GM12878 (cell line): ENCODE data around the gene MBOAT7. TPM values are rescaled to one million over a fixed set of nuclear protein-coding genes. Genes with fewer than 3 reads are reported as not detected.
"Not testable (repeated sequence)": the region's sequence is repeated elsewhere in the genome, so short reads cannot be mapped to it uniquely, and the experiment has no call there.

Experiments
- ATAC-seq: fragments of 200-7000 bp; cut with Tn5 transposase; 3 replicates; pipeline ENCODE4 v1.9.1; 2020; ENCODE audit warnings: mild to moderate bottlenecking, moderate library complexity
- BruUV-seq: library from RNA; stranded (reverse); fragments of 400-500 nt; replicated peaks from 2 replicates; lab custom pipeline; 2021; lab: Mats Ljungman, UMichigan
- CTCF ChIA-PET: fragments of 300-600 bp; sonication (Branson Sonifier 250); formaldehyde crosslinking; extraction: SDS; loops from one replicate; lab custom pipeline; 2021; ENCODE audit warnings: inconsistent platforms; lab: Yijun Ruan, JAX
- POLR2A ChIA-PET: fragments of 350-600 bp; formaldehyde crosslinking; extraction: SDS; loops from one replicate; lab custom pipeline; 2021; ENCODE audit warnings: inconsistent platforms; lab: Charles Lee
- RAD21 ChIA-PET: fragments of 300-600 bp; sonication (Branson Sonifier 250); formaldehyde crosslinking; loops from one replicate; lab custom pipeline; 2023; ENCODE audit warnings: antibody characterized with exemption; ENCODE audit not compliant: unreplicated experiment; lab: Charles Lee
- SMC1A ChIA-PET: fragments of 300-600 bp; sonication (Branson Sonifier 250); formaldehyde crosslinking; loops from one replicate; lab custom pipeline; 2023; ENCODE audit not compliant: unreplicated experiment, uncharacterized antibody; lab: Charles Lee
- DNase-seq: peaks from one replicate; pipeline ENCODE4 v3.0.0-alpha.2; 2011; ENCODE audit warnings: low read depth, low spot score
- FAIRE-seq: peaks from 3 replicates; lab custom pipeline; 2011; peaks lifted over from hg19 to GRCh38; lab: Jason Lieb, UNC
- H2AFZ ChIP-seq: 2 replicates; pipeline ENCODE4 v1.6.0; 2011; ENCODE audit warnings: low read depth, low read length, control low read depth; ENCODE audit not compliant: control insufficient read depth
- H3K27ac ChIP-seq: 2 replicates; pipeline ENCODE4 v1.5.1; 2011; ENCODE audit warnings: control low read depth; ENCODE audit not compliant: control insufficient read depth, insufficient read depth
- H3K27me3 ChIP-seq, 2 experiments: replicated peaks in 1 of 2; 2 replicates each; pipeline versions ENCODE4 v1.6.0 to v1.6.1; 2011; ENCODE audit warnings: low read length in 1 of 2; ENCODE audit not compliant: control insufficient read depth in 2 of 2, insufficient read depth in 2 of 2
- H3K36me3 ChIP-seq, 2 experiments: 2 replicates each; pipeline ENCODE4 v1.5.1; 2011; ENCODE audit warnings: low read length in 1 of 2; ENCODE audit not compliant: control insufficient read depth in 2 of 2, insufficient read depth in 2 of 2
- H3K4me1 ChIP-seq: 2 replicates; pipeline ENCODE4 v1.6.1; 2011; ENCODE audit warnings: mild to moderate bottlenecking, low read length, moderate library complexity, mixed read lengths; ENCODE audit not compliant: control insufficient read depth, insufficient read depth
- H3K4me2 ChIP-seq: 2 replicates; pipeline ENCODE4 v1.6.0; 2011; ENCODE audit warnings: control low read depth; ENCODE audit not compliant: control insufficient read depth, insufficient read depth
- H3K4me3 ChIP-seq: fragments of 200-600 bp; sonication (generic); 2 replicates; pipeline ENCODE4 v1.5.1; 2016
- H3K79me2 ChIP-seq: 2 replicates; pipeline ENCODE4 v1.6.0; 2011; ENCODE audit warnings: low read length; ENCODE audit not compliant: control insufficient read depth, insufficient read depth
- H3K9ac ChIP-seq: 2 replicates; pipeline ENCODE4 v1.8.0; 2011; ENCODE audit warnings: low read length, control low read depth, mixed read lengths; ENCODE audit not compliant: control insufficient read depth, insufficient read depth
- H3K9me3 ChIP-seq: replicated peaks from 3 replicates; pipeline ENCODE4 v1.5.1; 2011; ENCODE audit warnings: mild to moderate bottlenecking, low read length; ENCODE audit not compliant: control insufficient read depth, insufficient read depth
- H4K20me1 ChIP-seq: 2 replicates; pipeline ENCODE4 v1.6.0; 2011; ENCODE audit not compliant: control insufficient read depth, insufficient read depth
- WGBS: methylation state at CpG from one replicate; pipeline ENCODE4 v1.1.6; 2016; ENCODE audit warnings: low lambda C conversion rate; ENCODE audit not compliant: insufficient replicate concordance, insufficient coverage; ENCODE audit errors: missing lambda C conversion rate; 5-methylcytosine and 5-hydroxymethylcytosine counted together
- in situ Hi-C: fragments of 300-500 bp; cut with MboI; formaldehyde crosslinking; loops from 9 replicates; pipeline ENCODE4 v1.14.3; 2018; ENCODE audit warnings: mixed read lengths
- intact Hi-C: fragments of 100-400 bp; cut with micrococcal nuclease; formaldehyde crosslinking; loops from one replicate; pipeline ENCODE4 v1.14.2; 2022; ENCODE audit not compliant: unreplicated experiment
- polyA plus RNA-seq, 11 experiments: library from polyadenylated mRNA; depleted of rRNA in 4 of 11; unstranded in 6 of 11; stranded (reverse) in 5 of 11; fragments of >200 nt; fragmentation: Nextera tagmentation in 4 of 11; fragmentation: Illumina TruSeq in 1 of 11; extraction: Ambion mirVana in 4 of 11; extraction: Trizol in 1 of 11; gene quantifications; 1 replicate in 1 of 11; 2 replicates in 10 of 11; pipeline versions ENCODE4 v1.2.1 to v1.2.3, GENCODE V29; 2011 to 2016; ENCODE audit warnings: inconsistent platforms in 2 of 11, missing spikeins in 2 of 11, low read depth in 1 of 11
- total RNA-seq, 4 experiments: library from RNA; depleted of rRNA in 3 of 4; stranded (reverse); fragments of >200 nt in 3 of 4; fragmentation: Illumina TruSeq in 1 of 4; extraction: Trizol in 1 of 4; gene quantifications; 2 replicates each; pipeline versions ENCODE4 v1.2.1 to v1.2.3, GENCODE V29; 2013 to 2021

MBOAT7 gene
- total and polyA plus RNA-seq, 10 of the 15 experiments (the other 5 are each of a cell fraction or from before 2014, with no cell fraction given): 0.69 to 44.5 (median 21.7) TPM

- RAD21 ChIA-PET: interaction anchor here (1.3 kb wide), 1 partner anchor 17 kb away, joined by 3 read pairs; no protein-coding TSS in a partner anchor
- H3K9ac ChIP-seq, H3K4me2 ChIP-seq, H3K27me3 ChIP-seq, intact Hi-C loops, POLR2A ChIA-PET, H3K9me3 ChIP-seq, FAIRE-seq, H3K27ac ChIP-seq, H4K20me1 ChIP-seq, in situ Hi-C loops, ATAC-seq, H3K4me3 ChIP-seq, BruUV-seq, SMC1A ChIA-PET, H2AFZ ChIP-seq, H3K79me2 ChIP-seq, H3K36me3 ChIP-seq, DNase-seq, H3K4me1 ChIP-seq: not testable (repeated sequence)
- CTCF ChIA-PET: interaction anchor here (1.2 kb wide), 1 partner anchor 10 kb away, joined by 3 read pairs; no protein-coding TSS in a partner anchor
- 34% methylated on average over 7 of the region's 7 CpGs for WGBS
Measured at GRCh38 chr19:54221947-54222346, 32.6 kb upstream of the MBOAT7 start.

GRCh38 chr19:54219702-54220101, 30.3 kb upstream of the MBOAT7 start:
- H3K4me2 ChIP-seq, H4K20me1 ChIP-seq, in situ Hi-C loops, H2AFZ ChIP-seq, POLR2A ChIA-PET, BruUV-seq, ATAC-seq, H3K27ac ChIP-seq, H3K27me3 ChIP-seq, FAIRE-seq, CTCF ChIA-PET, H3K79me2 ChIP-seq, H3K9me3 ChIP-seq, H3K9ac ChIP-seq, SMC1A ChIA-PET, DNase-seq, H3K4me3 ChIP-seq, intact Hi-C loops, H3K36me3 ChIP-seq, H3K4me1 ChIP-seq, RAD21 ChIA-PET: not testable (repeated sequence)
- 14% methylated on average over 5 of the region's 5 CpGs for whole genome bisulfite sequencing
